A673 (cell line): ENCODE measurements around the gene CR2. TPM values are rescaled to one million over a fixed set of nuclear protein-coding genes. Genes with fewer than 3 reads are reported as not detected.

Source experiments
- BruUV-seq: library from RNA; stranded (reverse); fragments of 400-500 nt; replicated peaks from 2 replicates; lab custom pipeline; 2021; lab: Mats Ljungman, UMichigan
- CTCF ChIA-PET: fragments of 300-600 bp; sonication (Branson Sonifier 250); formaldehyde crosslinking; loops from one replicate; lab custom pipeline; 2022; ENCODE audit warnings: antibody characterized with exemption; lab: Charles Lee
- POLR2A ChIA-PET: fragments of 300-600 bp; sonication (Branson Sonifier 250); formaldehyde crosslinking; loops from one replicate; lab custom pipeline; 2022; ENCODE audit warnings: antibody characterized with exemption; ENCODE audit not compliant: low non-redundant PET; lab: Charles Lee
- DNase-seq: peaks from one replicate; pipeline ENCODE4 v3.0.0-alpha.2; 2015; ENCODE audit warnings: low spot score
- H3K27ac ChIP-seq: fragments of 200-600 bp; sonication (generic); 2 replicates; pipeline ENCODE4 v1.5.1; 2016; ENCODE audit warnings: mixed run types, low read depth, mild to moderate bottlenecking, mixed read lengths, antibody characterized with exemption, low read length; ENCODE audit not compliant: poor library complexity, severe bottlenecking
- H3K27me3 ChIP-seq: fragments of 200-600 bp; sonication (generic); replicated peaks from 2 replicates; pipeline ENCODE4 v1.6.1; 2017; ENCODE audit warnings: mixed run types, low read depth, mild to moderate bottlenecking, mixed read lengths, antibody characterized with exemption, low read length; ENCODE audit not compliant: insufficient read depth, poor library complexity
- H3K36me3 ChIP-seq: fragments of 200-600 bp; sonication (generic); 2 replicates; pipeline ENCODE4 v1.6.1; 2016; ENCODE audit warnings: mixed run types, mild to moderate bottlenecking, mixed read lengths, antibody characterized with exemption, low read length; ENCODE audit not compliant: insufficient read depth, poor library complexity, severe bottlenecking
- H3K4me1 ChIP-seq: fragments of 200-600 bp; sonication (generic); 2 replicates; pipeline ENCODE4 v1.6.1; 2017; ENCODE audit warnings: mixed run types, mild to moderate bottlenecking, mixed read lengths, antibody characterized with exemption, low read length; ENCODE audit not compliant: insufficient read depth, poor library complexity, severe bottlenecking
- H3K4me3 ChIP-seq: fragments of 200-600 bp; sonication (generic); 2 replicates; pipeline ENCODE4 v1.5.1; 2016; ENCODE audit warnings: low read depth, mixed run types, mild to moderate bottlenecking, mixed read lengths, low read length; ENCODE audit not compliant: poor library complexity, severe bottlenecking
- H3K9me3 ChIP-seq: fragments of 200-600 bp; sonication (generic); 2 replicates; pipeline ENCODE4 v1.6.1; 2016; ENCODE audit warnings: mixed run types, low read depth, mild to moderate bottlenecking, mixed read lengths, antibody characterized with exemption, low read length; ENCODE audit not compliant: poor library complexity, severe bottlenecking
- CTCF ChIP-seq: fragments of 300-800, 200-600 bp; sonication (generic); conservative IDR thresholded peaks from 2 replicates; pipeline ENCODE4 v1.5.1; 2017; ENCODE audit warnings: low read depth, mild to moderate bottlenecking, antibody characterized with exemption, low read length, moderate library complexity, mixed read lengths
- EZH2 ChIP-seq: fragments of 200-600 bp; sonication (generic); IDR thresholded peaks from 2 replicates; pipeline ENCODE4 v1.6.1; 2017; ENCODE audit warnings: borderline replicate concordance, low read depth, mild to moderate bottlenecking, mixed read lengths, antibody characterized with exemption, low read length; ENCODE audit not compliant: poor library complexity, severe bottlenecking
- intact Hi-C: fragments of 100-400 bp; cut with micrococcal nuclease; formaldehyde crosslinking; loops from one replicate; pipeline ENCODE4 v1.10.0; 2022; ENCODE audit not compliant: unreplicated experiment
- total RNA-seq: library from RNA; stranded (reverse); gene quantifications from 2 replicates; pipeline ENCODE4 v1.2.3, GENCODE V29; 2021

CR2 gene
- total RNA-seq, 1 experiment from 2014 or later: not detected

- DNase-seq: no peak
Observed at GRCh38 chr1:207417076-207417475, 37.1 kb upstream of the CR2 start.

GRCh38 chr1:207418351-207418750, 35.8 kb upstream of the CR2 start:
- no peaks in the 10 kb centered on the region for H3K4me1 ChIP-seq
- no peaks in the 10 kb centered on the region for H3K9me3 ChIP-seq
- no peak overlapping the region for H3K4me3 ChIP-seq
- ChIA-PET CTCF (no interaction called here), POLR2A (no interaction called here)
- no peak for DNase-seq
- no peaks in the 10 kb centered on the region for H3K36me3 ChIP-seq
- TF ChIP-seq EZH2: no peak
- no peak for TF ChIP-seq CTCF
- H3K27ac ChIP-seq: no peak overlapping the region
- intact Hi-C loops: no loop called here
- peaks cover 5% of the 10 kb centered on the region for H3K27me3 ChIP-seq
- BruUV-seq: no TSS peak

More at GRCh38 chr1:207417076-207417475, 37.1 kb upstream of the CR2 start:
- no peaks in the 10 kb centered on the region for H3K36me3 ChIP-seq
- intact Hi-C loops: no loop called here
- no peak overlapping the region for H3K27ac ChIP-seq
- H3K4me3 ChIP-seq: no peak overlapping the region
- H3K4me1 ChIP-seq: no peaks in the 10 kb centered on the region
- POLR2A ChIA-PET: no interaction called here
- H3K27me3 ChIP-seq: peaks cover 5% of the 10 kb centered on the region
- no peaks in the 10 kb centered on the region for H3K9me3 ChIP-seq
- no peak for TF ChIP-seq EZH2
- TF ChIP-seq CTCF: no peak
- BruUV-seq: no TSS peak
- CTCF ChIA-PET: no interaction called here

- intact Hi-C loops: no loop called here
- no peak for DNase-seq
- ChIA-PET POLR2A (no interaction called here), CTCF (no interaction called here)
- Histone ChIP-seq H3K4me3 (no peak overlapping the region), H3K9me3 (no peaks in the 10 kb centered on the region), H3K27me3 (peaks cover 5% of the 10 kb centered on the region), H3K4me1 (no peaks in the 10 kb centered on the region), H3K36me3 (no peaks in the 10 kb centered on the region), H3K27ac (no peak overlapping the region)
- TF ChIP-seq CTCF (no peak), EZH2 (no peak)
- no TSS peak for BruUV-seq
Observed at GRCh38 chr1:207420109-207420508, 34.0 kb upstream of the CR2 start.
